DMS153 treated with DMSO at 0.1 percent for 48 hours (cell line): Measurements from ENCODE around the gene FLG2.

ENCODE experiments used
- DNase-seq: peaks from one replicate; lab custom pipeline; 2025; ENCODE audit not compliant: unreplicated experiment; lab: John Stamatoyannopoulos, UW

The FLG2 gene

GRCh38 chr1:152359906-152360305, at the start of gene FLG2:
Gene FLG2, minus strand, starts transcription at chr1:152360006. Its CDS starts 1,122 bp downstream, at chr1:152358884.
- no peak for DNase-seq

DNA sequence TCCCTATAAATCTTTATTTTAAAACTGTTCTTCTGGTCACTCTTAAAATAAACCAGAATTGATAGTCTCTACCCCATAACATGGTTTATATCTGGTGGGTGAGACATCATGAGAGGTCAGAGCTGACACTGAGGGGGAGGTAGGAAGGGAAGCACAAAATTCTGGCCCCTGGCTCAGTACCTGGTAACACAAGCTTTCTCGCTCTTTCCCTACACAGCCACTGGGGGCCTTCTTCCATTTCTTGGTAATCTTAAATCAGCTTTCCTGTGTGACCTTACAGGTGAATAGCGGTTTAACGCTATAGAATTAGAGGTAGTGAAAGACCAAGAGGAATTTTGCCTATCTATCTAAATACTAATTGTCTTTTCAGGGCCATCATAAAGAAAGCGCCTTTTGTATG, 48.9 kb upstream of the FLG2 start:
- DNase-seq: no peak

DNA sequence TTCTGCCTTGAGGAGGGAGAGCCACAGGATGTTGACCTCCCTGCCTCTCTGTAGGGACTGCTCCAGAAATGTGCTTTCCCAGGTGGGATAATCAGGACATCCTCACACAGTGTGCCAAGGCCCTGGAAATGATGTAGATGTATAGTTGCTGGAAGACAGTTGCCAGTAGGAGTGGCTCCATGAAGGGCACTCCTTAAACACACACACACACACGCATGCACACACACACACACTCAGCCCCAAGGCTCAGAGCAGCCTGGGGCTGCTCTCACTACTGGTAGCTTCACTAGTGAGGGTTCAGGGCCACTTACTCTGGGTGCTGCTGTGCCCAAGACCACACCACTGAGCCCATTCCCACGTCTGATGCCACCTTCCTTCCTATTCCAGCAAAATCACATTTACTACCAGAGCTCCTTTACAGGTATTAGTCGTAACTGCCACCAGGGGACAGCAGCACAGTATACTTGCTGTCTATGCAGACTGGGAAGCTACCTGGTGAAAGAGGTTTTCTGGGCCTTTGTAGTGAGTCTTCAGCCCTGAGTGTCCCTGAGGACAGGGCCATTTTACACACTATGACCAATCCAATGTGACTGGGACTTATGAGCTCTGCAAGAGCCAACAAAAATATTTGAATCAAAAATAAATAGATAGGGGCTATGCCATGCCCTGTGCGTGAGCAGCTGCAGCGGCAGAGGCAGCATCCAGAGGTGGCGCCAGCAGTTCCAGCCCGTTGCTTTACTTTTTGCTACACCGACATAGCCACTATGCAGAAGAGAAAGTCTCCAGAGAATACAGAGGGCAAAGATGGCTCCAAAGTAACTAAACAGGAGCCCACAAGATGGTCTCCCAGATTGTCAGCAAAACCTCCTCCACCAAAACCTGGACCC, 39.2 kb upstream of the FLG2 start:
- DNase-seq: no peak

DNA sequence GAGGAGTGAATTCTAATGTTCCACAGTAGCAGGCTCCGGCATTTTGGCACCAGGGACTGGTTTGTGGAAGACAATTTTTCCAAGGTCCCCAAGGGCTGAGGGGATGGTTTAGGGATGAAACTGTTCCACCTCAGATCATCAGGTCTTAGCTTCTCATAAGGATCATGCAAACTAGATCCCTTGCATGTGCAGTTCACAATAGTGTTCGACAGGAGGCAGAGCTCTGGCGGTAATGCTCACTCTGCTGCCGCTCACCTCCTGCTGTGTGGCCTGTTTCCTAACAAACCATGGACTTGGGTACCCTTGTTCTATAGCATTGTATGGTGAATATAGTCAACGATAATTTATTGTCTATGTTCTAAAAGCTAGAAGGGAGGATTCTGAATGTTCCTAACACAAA, 37.7 kb upstream of the FLG2 start:
- no peak for DNase-seq

- DNase-seq: no peak
Observed at GRCh38 chr1:152394151-152394550, 34.3 kb upstream of the FLG2 start.

DNA sequence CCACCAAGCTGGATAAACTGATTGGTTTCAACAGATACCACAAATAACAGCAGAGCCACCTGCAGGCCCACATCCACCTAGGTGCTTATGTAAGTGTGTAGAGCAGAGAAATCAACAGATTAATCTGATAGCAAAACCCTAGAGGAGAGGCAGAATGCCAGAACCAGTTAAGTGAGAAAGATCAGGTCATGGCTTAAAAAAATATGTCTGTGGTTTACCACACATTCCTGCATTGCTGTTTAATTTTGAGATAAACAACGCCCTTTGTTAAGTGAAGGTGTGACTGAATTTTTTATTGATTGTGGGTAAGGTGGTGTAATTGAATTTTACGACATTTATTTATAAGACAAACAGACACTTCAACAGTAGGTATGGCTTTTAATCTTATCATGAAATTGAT, 33.1 kb upstream of the FLG2 start:
- no peak for DNase-seq

GRCh38 chr1:152388889-152389288, 29.1 kb upstream of the FLG2 start:
- DNase-seq: no peak

DNA sequence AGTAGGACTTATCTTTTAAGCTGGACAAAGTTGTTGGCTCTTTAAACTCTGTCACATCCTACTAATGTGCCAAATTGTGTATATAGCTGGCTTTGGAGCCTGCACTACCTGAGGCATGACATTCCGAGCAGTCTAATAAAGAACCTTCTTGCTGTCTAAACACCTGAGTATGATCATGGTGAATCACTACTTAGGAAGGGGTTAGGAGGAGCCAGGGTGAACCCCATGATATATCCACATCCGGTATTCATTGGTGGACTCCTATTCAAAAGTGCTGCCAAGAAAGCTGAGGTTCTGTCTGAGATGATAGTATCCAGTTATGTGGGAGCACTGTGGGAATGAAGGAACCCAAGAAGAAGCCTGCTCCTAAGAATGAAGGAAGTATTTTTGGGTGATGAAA, 27.1 kb upstream of the FLG2 start:
- DNase-seq: no peak

DNA sequence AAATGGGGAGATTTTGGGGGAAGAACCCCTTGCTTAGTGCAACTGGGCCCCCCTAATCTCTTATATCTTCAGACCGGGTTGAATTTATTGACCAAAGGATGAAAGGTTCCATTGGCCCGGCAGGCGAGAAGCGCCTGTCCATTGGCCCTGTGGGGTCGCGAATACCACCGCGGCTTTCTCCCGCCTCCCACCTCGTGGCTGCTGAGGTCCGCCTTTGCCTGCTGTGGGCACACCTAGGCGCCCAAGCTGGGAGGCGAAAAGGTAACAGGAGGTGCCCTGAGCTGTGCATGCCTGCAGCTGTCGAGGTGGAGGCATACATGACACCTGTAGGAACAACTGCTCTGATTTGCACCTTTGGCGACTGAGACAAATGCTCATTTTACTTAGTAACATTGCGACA, 21.1 kb upstream of the FLG2 start:
- DNase-seq: no peak

GRCh38 chr1:152374451-152374850, 14.6 kb upstream of the FLG2 start:
- DNase-seq: no peak

- no peak for DNase-seq
Observed at GRCh38 chr1:152372672-152373071, 12.9 kb upstream of the FLG2 start.

DNA sequence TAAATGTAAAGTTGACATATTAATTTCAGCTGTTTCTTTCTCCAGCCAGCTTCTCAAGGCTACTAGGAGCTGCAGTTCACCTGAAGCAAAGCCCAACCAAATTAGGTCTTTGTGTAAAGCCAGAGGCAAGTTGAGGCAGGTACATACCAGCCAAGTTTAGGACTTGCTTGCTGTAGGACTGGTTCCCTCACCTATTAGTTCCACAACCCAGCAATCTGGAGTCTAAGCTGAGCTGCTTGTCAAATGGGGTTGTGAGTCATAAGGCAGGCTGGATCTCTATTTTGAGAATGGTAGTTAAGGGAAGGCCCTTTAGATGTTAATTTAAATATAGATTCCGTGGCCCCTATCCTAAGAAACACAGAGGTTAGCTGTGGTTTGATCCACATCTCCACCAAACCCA, 7.6 kb upstream of the FLG2 start:
- DNase-seq: no peak

- no peak for DNase-seq
Observed at GRCh38 chr1:152356736-152357135, 3.1 kb downstream of the FLG2 start.

DNA sequence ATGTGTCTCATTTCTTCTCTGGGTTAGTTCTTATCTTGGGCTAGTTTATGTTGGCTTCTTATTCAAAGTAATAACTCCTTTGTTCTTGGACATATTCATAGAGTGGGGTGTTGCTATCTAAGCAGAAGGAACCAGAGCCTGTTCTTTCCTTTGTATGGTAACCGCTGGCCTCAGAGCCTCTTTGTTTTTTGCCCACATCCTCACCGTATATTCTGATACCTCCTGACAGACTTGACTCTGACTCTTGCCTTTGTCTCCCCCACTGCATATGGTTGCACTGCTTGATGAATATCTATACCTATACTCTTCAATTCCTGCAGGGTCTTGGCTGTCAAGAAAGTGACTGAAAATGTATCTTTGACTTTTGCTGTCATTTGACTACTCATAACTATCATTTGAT, 10.2 kb downstream of the FLG2 start:
- no peak for DNase-seq

- no peak for DNase-seq
Observed at GRCh38 chr1:152348447-152348846, 11.4 kb downstream of the FLG2 start.

DNA sequence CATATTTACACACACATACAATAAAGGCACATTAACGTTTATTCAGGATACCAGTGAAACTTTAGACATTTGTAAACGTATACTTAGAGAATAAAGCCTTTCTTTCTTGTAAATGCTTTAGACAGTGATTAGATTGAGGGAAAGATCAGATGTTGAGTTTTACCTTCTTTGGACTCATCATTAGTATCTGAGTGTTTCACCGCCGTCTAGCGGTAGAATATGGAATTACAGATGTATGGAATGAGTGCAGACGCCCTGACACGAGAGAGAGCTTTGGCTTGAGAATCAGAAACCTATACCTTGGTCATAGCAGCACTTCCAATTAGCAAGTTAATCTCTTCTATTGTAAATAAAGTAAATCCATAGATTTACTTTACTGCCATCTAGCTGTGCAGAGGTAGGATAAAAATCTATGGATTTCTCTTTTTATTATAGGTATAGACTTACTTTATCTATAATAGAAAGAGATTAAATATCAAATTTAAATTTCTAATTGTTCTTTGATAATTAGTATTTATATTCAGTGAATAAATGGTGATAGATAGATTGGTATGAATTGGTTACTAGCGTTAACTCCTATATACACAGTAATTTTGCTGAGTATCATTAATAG, 12.6 kb downstream of the FLG2 start:
- DNase-seq: peak; percentile 55

DNA sequence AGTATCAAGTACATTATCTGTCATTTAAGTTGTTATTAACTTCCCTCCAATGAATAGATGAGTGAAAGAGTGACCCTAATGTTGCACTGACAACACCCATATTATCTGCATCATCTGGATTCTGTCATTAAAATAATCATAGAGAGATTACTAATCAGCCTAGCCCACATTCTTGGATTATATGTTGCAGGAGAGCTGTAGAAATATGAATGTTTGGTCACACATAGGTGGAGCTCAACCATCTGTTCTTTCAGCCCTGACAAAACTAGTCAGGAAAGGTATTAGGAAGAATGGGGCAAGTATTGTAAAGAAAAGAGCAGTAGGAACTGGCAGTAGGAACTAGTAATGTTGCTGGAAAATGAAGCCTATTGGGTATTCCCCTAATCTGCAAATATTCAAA, 15.4 kb downstream of the FLG2 start:
- no peak for DNase-seq

- no peak for DNase-seq
Observed at GRCh38 chr1:152343006-152343405, 16.8 kb downstream of the FLG2 start.

- no peak for DNase-seq
Observed at GRCh38 chr1:152335399-152335798, 24.4 kb downstream of the FLG2 start.

GRCh38 chr1:152328801-152329391, 30.9 kb downstream of the FLG2 start:
- no peak for DNase-seq

- DNase-seq: no peak
Observed at GRCh38 chr1:152325111-152325510, 34.7 kb downstream of the FLG2 start, which contains the start of gene FLG. Gene FLG, minus strand, starts transcription at chr1:152325239. Its CDS starts 9,783 bp downstream, at chr1:152315456.

DNA sequence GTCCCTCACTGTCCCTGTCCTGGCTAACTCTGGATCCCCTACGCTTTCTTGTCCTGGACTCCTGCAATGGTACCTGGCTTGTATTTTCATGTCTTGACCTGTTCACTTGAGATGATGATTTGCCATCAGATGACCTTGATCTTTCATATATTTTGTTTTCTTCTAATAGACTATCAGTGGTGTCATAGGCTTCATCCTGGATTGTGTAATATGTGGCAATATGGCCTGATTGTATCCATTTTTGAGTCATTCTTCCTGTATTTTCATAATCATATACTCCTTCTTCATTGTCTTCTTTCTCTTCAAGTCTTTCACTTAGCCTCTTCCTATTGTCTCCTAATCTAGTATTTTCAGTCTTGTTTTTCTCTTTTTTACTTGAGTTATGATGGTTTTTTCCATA, 45.8 kb downstream of the FLG2 start:
- DNase-seq: no peak
